KBM-7 (cell line): Measurements from ENCODE around the gene UAP1L1.

Experiments
- DNase-seq: peaks from one replicate; pipeline ENCODE4 v3.0.0-alpha.2; 2015
- in situ Hi-C: fragments of 300-500 bp; cut with MboI; formaldehyde crosslinking; loops from 2 replicates; pipeline ENCODE4 v1.14.3; 2020; ENCODE audit warnings: low sequenced_read_pairs, low pct_unique_long_range_greater_than_20kb, mixed read lengths

UAP1L1 gene

DNA sequence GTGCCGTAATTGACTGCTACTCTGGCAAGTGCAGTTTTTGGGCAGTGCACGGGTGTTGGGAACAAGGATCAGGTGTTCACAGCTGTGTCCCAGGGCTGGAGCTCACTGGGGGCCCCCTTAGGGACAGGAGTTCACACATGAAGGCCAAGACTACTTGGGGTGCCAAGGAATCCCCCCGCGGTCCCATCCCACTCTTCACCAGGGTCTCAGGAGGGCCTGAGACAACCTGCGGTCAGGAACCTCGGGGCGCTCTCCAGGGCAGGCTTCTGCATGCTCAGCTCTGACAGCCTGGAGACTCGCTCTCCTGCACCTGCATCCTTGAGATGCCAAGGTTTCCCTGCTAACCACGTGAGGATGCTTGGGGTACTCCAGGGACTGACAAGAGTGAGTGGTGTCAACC, 7.2 kb downstream of the UAP1L1 start:
- DNase-seq: no peak
- in situ Hi-C loops: no loop called here

DNA sequence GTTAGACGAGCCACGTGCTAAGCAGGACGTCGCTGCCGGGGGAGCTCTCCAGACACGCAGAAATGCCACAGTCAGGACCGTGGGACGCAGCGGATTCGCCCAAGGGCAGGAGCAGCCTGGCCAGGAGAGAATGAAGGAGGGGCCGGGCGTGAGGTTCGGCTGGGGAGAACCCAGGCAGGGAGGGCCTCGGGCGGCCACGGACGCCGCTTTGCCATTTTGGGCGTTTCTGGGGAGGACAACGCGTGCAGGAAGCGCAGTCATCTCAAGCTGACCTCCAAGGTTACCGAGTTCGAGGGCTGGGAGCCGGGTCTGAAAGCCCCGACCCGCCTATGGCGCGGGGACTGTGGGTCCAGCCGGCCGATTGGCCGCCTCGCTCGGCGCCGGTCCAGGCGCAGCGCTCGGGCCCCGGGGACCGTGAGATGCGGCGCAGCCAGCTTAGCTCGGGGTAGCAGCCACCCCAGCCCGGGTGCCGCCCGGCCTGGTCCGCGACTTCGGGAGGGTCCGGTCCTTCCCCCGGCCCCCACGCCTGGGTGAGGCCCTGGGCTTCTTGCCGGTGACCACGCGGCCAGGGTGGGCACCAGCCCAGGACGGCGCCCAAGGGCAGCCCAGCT, 8.7 kb downstream of the UAP1L1 start:
- in situ Hi-C loops: no loop called here
- DNase-seq: no peak

DNA sequence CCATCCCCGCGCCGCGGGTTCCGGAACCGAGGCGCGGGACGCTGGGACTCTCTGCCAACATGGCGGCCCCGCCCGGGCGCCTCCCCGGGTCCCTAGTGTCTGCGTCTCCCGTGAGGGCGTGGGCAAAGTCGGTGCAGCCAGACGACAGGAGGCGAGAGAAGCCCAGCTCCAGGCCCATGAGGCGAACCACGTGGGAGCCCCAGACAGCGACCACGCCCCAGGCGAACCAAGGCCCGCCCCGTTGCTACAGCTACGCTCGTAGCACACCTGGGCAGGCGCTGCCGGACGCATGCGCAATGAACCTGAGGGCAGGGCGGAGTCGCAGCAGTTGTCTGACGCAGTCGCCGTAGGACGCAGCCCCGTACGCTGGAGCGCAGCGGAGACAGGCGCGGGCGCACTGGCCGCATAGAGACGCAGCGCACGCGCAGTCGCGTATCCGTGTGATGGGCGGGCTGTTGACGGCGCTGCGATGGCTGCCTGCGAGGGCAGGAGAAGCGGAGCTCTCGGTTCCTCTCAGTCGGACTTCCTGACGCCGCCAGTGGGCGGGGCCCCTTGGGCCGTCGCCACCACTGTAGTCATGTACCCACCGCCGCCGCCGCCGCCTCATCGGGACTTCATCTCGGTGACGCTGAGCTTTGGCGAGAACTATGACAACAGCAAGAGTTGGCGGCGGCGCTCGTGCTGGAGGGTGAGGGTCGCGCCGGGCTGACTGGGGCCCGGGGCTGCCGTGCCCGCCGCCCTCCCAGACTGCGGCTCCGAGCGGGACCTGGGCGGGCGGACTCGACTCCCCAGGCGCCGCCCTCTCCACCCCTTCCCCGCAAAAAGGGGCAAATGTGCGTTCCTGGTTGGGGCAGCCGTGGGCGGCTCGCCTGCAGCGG, 9.5 kb downstream of the UAP1L1 start, which contains the start of gene MAN1B1:
TSS of gene MAN1B1 (plus strand) at position 455 of the 878 bp plus-strand sequence. CDS start at position 470, 15 bp downstream.
- in situ Hi-C loops: no loop called here
- peak; percentile 100 for DNase-seq

DNA sequence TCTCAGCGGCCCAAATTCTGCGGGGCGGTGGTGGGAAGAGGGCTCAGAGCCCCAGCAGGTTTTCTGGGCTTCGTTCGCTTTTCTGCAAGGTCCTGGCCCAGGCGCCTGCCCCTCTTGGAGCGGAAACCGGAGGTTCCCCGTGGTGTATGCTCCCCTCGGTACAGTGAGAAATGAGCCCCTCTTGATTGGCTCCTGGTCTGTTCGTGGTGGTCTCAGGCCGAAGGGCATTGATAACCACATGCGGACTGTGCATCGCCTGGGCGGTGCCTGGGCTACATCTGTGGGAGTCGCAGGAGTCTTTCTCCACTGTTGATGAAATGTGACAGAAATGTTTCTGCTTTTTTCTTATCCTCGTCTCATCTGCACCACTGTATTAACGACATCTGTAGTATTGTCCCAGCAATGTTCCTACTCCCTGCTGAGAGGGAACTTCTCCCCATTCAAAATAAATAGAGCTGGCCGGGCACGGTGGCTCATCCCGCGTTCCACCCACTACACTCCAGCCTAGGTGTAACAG, 10.2 kb downstream of the UAP1L1 start:
- peak; percentile 67 for DNase-seq

DNA sequence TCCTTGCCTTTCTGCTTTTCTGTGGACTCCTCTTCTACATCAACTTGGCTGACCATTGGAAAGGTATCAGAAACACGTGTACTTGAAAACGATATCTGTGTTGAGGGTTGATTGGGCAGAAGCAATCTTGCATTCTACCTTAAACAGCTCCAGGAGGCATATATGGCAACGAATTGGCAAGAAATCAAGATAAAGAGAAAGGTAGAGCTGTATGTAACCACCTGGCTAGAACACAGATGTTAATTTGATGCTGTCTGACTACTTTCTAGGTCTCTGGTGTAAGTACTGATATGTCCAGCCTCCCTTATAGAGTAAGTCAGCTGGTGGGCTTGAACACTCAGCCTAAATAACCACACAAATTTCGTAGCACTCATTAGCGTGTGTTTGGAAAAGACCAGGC, 10.8 kb downstream of the UAP1L1 start:
- in situ Hi-C loops: no loop called here
- no peak for DNase-seq

More for the DNA sequence above, 10.2 kb downstream of the UAP1L1 start:
- in situ Hi-C loops: no loop called here

DNA sequence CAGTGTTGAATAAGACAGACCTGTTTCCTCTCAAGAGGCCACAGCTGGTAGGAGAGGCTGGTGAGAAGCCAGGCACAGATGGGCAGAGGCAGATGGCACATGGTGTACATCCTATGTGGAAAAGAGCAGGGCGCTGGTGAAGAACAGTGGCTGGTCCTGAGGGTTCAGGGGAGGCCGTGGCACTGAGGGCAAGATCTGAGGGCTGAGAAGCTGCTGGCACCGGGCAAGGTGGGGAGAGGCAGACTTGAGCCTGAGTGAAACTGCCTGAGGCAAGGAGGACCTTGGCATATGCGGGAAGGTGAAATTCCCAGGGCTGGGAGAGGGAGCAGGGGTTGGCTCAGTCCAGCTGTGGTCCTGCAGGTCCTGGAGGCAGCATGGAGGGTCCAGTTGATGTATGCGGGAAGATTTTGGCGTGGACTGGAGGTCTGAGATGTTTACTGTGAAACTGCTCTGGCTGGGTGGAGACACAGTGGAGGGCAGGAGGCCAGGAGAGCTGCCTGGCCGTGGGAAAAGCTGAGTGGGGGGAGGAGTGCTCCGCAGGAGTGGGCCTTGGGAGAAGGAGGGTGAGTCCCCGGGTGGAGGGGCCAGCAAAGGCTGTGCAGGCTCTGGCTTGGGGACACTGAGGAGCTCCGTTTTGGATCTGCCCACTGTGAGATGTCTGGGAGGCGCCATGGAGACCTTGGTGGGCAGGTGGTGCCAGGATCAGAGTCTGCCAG, 12.1 kb downstream of the UAP1L1 start:
- in situ Hi-C loops: no loop called here
- DNase-seq: no peak

DNA sequence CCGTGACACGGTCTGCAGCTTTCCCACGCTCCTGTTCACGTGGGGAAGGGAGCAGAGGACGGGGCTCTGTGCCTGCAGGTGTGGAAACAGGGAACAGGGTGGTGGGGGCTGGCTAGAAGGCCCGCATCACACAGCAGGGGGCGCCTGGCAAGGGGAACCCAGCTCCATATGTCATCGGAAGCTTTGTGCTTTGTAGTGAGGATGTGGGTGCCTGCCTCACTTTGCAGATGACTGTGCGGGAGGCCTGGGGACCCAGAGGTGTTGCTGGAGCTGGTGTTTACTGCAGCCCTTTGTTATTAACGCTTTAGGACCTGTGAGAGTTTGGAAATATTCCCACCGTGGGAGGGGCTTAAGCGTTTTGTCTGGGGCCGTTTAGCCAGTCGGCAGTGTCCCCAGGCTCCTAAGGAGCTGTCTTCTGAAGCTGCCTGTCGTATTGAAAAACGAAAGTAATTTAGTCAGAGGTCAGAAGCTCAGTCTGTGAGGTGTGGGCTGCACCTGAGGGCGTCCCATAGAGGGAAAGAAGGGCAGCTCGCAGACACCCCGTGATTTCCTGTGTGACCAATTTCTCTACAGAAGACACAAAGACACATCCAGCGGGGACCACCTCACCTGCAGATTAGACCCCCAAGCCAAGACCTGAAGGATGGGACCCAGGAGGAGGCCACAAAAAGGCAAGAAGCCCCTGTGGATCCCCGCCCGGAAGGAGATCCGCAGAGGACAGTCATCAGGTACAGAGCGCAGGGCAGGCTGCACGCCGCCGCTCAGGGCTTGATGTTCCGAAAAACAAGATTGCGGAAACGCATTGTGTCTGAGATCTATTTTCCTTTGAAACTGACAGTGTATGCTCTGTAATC, 18.6 kb downstream of the UAP1L1 start:
- in situ Hi-C loops: no loop called here
- no peak for DNase-seq

DNA sequence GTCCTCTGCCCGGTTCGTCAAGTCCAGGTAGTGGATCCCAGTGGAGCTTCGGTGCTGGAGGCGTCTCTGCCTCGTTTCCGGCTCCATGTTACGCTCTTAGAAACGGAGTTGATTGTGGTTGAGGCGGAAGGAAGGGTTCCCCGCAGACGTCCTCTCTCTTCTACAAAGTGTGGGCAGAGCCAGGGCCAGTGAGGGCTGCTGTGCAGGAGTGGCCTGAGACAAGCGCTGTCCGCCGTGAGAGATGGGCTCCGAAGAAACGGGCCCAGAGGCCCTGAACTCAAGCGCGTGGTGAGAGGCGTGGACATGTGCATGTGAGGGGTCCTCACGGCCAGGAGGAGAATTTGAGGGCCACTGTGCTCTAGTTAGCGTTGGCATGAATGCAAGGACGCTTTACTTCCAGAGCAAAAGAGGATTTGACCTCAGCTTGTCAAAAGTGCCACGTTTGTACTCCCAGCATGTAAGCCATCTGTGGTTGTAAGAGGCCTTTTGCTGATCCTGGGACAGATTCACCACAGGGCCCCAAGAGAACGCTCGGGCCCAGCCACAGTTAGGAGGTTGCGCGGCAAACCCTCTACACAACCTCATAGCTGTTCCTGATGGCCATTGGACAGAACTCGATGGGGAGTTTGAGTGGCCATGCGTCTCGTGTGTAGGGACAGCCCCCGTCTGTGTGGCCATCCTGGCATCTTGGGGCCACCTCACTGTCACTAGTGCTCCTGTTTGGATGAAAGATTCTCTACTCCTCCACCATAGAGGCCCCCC, 19.6 kb downstream of the UAP1L1 start:
- in situ Hi-C loops: no loop called here
- DNase-seq: no peak

DNA sequence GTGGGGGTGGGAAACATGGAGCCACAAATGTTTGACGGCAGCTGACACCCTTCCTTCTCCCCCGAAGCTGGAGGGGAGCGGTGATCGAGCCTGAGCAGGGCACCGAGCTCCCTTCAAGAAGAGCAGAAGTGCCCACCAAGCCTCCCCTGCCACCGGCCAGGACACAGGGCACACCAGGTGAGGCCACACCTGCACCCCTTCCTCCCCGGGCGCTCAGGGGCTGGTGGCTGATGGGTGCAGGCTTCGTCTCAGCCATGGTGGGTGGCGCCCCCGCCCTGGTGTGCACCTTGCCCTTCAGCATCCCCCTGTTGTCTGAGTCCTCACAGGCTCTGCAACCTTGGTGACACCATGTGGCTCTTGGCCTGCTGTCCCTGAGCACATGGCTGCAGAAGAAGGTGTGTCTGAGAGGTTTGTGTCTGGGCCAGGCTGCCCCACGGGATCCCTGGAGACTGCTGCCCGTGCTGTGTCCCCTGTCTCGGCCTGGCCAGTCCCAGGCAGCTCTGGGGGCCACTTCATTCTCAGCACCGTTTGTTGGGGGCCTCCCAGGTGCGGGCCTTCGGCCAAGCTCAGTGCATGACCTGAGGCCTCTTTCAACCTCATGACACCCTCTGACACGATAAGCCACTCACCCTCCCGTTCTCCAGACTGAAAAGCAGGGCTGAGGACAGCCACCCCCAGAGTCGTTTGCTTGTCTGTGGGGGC, 20.6 kb downstream of the UAP1L1 start:
- in situ Hi-C loops: no loop called here
- DNase-seq: no peak

DNA sequence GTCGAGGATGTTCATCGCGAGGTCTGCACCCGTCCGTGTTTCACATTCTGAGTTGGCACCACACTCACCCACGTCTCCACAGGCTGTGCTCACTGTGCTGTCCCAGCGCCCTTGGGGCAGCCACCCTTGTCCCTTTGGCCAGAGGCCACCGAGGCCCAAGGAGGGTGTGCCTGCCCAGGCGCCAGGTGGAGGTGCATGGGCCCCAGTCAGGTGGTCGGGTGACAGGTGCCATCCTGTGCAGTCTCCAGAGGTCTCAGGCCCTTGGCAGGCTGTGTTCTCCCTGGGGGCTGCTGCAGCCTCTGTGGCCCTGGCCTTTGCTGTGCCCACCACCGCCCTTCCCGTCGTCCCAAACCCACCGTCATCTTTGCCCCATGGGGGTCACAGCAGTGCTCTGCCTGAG, 21.9 kb downstream of the UAP1L1 start:
- in situ Hi-C loops: no loop called here
- no peak for DNase-seq

DNA sequence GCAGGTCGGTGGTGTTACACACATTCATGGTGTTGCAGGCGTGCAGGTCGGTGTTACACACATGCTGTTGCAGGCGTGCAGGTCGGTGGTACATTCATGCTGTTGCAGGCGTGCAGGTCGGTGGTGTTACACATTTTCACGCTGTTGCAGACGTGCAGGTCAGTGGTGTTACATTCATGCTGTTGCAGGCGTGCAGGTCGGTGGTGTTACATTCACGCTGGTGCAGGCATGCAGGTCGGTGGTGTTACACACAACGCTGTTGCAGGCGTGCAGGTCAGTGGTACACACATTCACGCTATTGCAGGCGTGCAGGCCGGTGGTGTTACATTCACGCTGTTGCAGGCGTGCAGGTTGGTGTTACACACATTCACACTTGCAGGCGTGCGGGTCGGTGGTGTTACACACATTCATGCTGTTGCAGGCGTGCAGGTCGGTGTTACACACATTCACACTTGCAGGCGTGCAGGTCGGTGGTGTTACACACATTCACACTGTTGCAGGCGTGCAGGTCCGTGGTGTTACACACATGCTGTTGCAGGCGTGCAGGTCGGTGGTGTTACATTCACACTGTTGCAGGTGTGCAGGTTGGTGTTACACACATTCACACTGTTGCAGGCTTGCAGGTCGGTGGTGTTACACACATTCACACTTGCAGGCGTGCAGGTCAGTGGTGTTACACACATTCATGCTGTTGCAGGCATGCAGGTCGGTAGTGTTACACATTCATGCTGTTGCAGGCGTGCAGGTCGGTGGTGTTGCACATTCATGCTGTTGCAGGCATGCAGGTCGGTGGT, 26.1 kb downstream of the UAP1L1 start:
- in situ Hi-C loops: no loop called here
- no peak for DNase-seq

DNA sequence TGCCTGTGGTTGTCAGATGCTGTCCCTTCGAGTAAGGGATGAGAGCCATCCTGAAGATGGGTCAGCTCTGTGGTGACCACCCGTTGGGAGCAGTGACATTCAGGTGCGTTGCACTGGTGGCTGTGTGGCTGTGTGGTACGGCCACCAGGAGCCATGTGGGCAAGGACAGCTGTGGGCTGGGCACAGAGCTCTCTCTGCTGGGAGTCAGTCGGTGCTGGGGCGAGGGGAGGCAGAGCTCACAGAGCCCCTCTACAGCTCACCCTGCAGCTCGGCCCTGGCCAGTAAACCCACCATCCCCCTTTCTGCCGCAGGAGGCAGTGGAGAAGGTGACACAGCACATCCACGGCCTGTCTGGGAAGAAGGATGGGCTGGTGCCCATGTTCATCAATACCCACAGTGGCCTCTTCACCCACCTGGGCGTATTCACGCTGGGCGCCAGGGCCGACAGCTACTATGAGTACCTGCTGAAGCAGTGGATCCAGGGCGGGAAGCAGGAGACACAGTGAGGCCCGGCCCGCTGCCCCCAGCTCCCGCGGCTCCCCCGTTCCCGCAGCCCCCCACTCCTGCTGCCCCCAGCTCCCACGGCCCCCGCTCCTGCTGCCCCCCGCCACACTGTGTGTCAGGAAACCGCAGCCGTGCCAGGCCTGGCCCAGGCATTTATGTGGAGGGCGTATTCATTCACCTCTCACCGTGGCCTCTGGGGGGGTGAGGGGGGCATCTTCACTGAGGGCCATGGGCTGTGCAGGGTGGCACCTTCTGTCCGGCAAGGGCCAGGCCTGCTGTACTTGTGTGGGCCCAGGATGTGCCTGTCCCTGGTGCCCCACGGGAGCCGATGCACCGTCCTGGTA, 28.7 kb downstream of the UAP1L1 start:
- DNase-seq: no peak
- in situ Hi-C loops: no loop called here

DNA sequence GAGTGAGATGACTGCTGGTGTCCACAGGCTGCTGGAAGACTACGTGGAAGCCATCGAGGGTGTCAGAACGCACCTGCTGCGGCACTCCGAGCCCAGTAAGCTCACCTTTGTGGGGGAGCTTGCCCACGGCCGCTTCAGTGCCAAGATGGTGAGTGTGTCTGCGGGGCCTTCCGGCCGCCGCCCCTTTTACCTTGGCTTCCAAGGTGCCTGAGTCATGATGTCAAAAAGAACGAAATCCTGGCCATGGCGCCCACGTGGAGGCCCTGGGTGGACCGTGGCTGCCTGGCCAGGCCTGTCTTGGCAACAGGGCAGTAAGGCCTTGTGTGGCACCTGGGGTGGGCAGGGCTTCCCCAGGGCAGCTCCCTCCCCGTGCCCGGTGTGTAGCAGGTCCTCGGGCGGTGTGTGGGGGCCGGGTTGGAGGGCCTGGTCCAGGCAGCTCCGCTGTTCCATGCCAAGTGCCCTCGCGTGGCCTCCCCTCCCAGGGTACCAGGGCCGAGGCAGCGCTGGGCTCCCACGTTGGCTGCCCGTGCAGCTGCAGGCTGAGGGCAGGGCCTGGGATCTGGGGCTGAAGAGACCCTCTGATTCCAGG, 29.4 kb downstream of the UAP1L1 start:
- in situ Hi-C loops: no loop called here
- DNase-seq: no peak

DNA sequence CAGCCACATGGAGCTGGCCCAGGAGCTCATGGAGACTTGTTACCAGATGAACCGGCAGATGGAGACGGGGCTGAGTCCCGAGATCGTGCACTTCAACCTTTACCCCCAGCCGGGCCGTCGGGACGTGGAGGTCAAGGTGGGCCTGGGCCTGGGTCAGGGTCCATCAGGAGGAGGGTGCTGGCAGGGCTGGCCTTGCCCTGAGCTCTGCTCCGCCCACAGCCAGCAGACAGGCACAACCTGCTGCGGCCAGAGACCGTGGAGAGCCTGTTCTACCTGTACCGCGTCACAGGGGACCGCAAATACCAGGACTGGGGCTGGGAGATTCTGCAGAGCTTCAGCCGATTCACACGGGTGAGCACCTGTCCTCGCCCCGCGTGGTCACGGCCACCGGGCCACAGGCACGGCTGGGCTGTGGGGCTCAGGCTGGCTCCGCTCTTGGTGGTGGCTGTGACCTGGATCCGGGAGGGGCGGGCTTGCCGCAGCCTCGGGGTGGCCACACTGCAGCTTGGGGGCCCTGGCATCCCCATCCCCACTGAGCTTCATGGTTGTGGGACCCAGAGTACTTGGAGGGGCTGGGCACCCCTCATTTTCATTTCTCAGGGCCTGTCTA, 30.1 kb downstream of the UAP1L1 start:
- no peak for DNase-seq
- in situ Hi-C loops: no loop called here

DNA sequence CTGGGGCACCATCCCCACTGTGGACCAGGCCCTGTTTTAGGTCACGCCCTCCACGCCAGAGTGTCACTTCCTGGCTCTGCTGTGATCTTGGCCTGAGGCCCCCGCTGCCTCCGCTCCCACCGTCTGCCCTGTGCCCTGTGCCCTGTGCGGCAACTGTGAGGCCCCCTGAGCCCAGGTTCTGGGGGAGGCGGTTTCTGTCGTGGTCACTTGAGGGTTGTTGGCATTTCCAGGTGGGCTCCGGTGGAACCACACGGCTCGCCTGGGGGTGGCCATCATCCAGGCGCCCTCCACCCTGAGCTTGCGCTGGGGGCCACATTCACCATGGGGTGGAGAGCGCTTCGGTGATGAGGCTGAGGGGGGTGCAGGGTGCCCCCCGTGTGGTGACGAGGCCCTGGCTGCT, 30.7 kb downstream of the UAP1L1 start:
- DNase-seq: no peak
- in situ Hi-C loops: no loop called here
